ENCODE data around the gene CDH5.
"Not testable (repeated sequence)": the region's sequence is repeated elsewhere in the genome, so short reads cannot be mapped to it uniquely, and the experiment has no call there.

Gene CDH5

DNA sequence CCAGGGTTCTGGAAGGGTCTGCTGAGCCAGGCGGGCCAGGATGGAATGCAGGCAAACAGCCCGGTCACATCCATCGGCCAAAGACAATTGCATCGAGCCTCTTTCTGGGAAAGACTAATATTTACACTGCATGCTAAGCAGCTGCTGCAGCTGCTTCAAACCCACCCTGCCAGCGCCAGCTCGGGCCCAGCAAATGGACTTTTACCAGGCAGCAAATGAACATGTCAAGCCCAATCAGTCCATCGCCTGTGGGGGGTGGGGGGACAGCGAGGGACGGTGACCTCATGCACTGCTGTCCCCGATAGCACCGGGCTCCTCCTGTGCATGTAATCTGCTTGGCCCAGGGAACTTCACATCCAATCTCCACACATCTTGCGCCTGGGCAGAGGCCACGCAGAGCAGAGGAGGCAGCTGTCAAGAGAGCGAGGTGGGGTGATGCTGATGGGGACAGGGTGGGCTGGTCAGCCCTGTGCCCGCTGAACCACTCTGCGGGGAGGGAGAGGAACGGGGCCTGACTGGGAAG is 39.4 kb upstream of the CDH5 start:
- POLR2A ChIA-PET (ENCODE audit: low non-redundant PET) = no interaction called here
- no peak overlapping the region for H3K27ac ChIP-seq
- CTCF ChIA-PET = interaction anchor here (1.0 kb wide), 2 partner anchors 15 to 29 kb away, joined by 3 read pairs; no protein-coding TSS in a partner anchor
- DNase-seq (ENCODE audit: low spot score) = no peak
- TF ChIP-seq, protein P1, sequence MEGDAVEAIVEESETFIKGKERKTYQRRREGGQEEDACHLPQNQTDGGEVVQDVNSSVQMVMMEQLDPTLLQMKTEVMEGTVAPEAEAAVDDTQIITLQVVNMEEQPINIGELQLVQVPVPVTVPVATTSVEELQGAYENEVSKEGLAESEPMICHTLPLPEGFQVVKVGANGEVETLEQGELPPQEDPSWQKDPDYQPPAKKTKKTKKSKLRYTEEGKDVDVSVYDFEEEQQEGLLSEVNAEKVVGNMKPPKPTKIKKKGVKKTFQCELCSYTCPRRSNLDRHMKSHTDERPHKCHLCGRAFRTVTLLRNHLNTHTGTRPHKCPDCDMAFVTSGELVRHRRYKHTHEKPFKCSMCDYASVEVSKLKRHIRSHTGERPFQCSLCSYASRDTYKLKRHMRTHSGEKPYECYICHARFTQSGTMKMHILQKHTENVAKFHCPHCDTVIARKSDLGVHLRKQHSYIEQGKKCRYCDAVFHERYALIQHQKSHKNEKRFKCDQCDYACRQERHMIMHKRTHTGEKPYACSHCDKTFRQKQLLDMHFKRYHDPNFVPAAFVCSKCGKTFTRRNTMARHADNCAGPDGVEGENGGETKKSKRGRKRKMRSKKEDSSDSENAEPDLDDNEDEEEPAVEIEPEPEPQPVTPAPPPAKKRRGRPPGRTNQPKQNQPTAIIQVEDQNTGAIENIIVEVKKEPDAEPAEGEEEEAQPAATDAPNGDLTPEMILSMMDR (conservative IDR thresholded peaks at IDR 0.05; ENCODE audit: low read depth) = no peak

DNA sequence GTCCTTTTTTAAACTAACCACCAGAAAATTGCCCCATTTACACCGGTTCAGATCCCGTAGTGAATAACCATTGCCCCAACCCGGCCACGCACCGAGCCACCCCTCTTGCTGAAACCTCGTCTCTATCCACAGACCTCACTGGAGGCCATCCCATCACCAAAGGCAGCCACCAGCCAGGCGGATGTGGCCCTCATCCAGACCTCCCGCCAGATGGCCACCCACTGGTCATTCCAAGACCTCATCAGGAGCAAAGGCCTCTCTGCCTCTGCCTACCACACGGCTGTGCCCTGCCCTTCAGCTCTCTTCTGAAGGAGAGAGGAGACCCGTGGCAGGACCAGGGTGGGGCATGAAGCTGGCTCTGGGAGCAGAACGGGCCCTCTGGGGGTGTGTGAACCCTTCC is 38.2 kb upstream of the CDH5 start:
- TF ChIP-seq, protein P1 (conservative IDR thresholded peaks at IDR 0.05; ENCODE audit: low read depth) = no peak
- ChIA-PET POLR2A (ENCODE audit: low non-redundant PET) (no interaction called here), CTCF (interaction anchor here (1.2 kb wide), 1 partner anchor 14 kb away, joined by 3 read pairs; no protein-coding TSS in a partner anchor)
- no peak overlapping the region for H3K27ac ChIP-seq
- DNase-seq (ENCODE audit: low spot score) = no peak

DNA sequence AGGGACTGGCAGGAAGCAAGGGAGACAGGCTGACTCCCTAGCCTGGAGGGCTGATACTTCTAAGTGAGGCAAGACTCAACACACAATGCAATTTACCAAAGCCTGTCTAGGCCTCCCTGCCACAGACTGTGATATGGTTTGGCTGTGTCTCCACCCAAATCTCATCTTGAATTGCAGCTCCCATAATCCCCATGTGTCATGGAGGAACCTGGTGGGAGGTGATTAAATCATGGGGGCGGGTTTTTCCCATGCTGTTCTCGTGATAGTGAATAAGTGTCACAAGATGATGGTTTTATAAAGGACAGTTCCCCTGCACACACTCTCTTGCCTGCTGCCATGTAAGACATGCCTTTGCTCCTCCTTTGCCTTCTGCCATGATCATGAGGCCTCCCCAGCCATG is 35.0 kb upstream of the CDH5 start:
- H3K27ac ChIP-seq; DNase-seq (ENCODE audit: low spot score); CTCF ChIA-PET; POLR2A ChIA-PET (ENCODE audit: low non-redundant PET): not testable (repeated sequence)

DNA sequence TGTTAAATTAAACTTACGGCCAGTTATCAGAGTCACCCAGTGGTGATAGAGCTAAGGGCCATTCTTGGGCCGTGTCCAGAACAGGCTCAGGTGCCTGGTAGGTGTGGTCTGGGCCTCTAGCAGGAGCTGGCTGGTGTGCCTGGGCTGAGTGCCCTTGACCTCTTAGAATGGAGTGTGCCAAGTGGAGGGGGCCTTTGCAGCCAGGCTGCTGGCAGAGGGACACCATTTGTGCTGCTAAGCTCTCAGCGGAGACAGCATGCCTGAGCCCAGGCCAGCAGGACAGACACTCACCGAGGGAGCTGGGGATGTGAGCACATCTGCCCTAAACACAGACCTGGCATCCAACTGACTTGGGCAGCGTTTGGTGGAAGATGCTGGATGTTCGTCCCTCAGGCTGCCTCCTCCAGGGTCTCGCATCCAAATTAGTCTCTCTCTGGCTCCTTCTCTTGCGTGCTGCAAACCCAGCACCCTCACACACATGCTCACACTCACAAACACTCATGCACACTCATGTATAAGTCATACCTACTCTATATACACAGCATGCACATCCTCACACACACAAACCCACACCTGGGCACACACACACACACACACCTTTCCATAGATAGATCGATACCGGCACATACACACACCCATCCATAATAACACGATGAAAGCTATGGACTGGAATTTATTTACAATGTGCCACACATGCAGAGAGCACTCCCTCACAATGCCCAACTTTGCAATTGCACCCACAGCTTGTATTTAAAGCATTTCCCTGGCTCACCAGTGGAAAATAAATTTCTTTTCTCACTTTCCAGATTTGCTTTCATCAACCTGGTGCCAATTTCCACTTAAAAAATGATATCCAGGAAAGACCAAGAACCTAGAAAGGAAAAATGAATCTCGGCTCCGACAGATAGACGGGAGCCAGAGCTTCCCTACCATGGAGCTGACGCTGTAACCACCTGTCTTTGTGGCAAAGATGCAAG is 33.6 kb upstream of the CDH5 start:
- TF ChIP-seq, protein P1 (conservative IDR thresholded peaks at IDR 0.05; ENCODE audit: low read depth) = no peak
- H3K27ac ChIP-seq = no peak overlapping the region
- no peak for DNase-seq (ENCODE audit: low spot score)
- CTCF ChIA-PET = interaction anchor here (0.7 kb wide), 1 partner anchor 1236 kb away, joined by 3 read pairs; no protein-coding TSS in a partner anchor
- POLR2A ChIA-PET (ENCODE audit: low non-redundant PET) = interaction anchor here (0.5 kb wide), 1 partner anchor 115 kb away, joined by 3 read pairs; no protein-coding TSS in a partner anchor

DNA sequence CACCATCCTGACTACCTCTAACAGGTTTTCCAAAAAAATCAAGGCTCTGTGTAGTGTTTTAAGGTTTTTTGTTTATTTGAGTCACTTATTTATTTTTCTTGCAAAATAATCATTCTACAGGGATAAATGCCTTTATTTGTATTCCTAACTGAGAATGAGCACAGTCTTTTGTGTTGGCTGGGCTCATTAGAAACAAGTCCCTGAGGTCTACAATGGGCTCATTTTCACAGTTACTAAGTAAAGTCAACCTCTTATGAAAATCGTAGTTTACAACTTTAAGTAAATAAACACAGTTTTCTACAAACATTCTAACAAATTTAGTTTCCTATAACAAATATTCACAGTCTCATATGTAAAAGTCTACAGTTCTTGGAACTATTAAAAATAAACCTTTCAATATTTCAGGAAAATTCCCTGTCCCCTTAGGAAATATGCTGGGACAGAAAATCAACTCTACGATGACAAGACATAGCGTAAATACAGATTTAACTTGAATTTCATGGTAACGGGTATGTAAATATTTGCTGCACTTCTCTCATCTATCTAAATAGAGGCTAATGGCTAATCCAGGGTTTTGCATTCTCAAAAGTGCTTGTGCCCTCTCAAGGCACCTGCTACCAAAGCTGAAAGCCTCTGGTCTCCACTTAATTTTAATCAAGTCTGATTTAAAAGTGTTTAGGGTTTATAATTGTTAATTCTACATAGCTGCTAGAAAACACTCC is 31.5 kb upstream of the CDH5 start:
- no peak overlapping the region for H3K27ac ChIP-seq
- TF ChIP-seq, protein P1 (conservative IDR thresholded peaks at IDR 0.05; ENCODE audit: low read depth) = no peak
- CTCF ChIA-PET = interaction anchor here (1.8 kb wide), 1 partner anchor 10 kb away, joined by 7 read pairs; no protein-coding TSS in a partner anchor
- POLR2A ChIA-PET (ENCODE audit: low non-redundant PET) = no interaction called here
- DNase-seq (ENCODE audit: low spot score) = no peak

DNA sequence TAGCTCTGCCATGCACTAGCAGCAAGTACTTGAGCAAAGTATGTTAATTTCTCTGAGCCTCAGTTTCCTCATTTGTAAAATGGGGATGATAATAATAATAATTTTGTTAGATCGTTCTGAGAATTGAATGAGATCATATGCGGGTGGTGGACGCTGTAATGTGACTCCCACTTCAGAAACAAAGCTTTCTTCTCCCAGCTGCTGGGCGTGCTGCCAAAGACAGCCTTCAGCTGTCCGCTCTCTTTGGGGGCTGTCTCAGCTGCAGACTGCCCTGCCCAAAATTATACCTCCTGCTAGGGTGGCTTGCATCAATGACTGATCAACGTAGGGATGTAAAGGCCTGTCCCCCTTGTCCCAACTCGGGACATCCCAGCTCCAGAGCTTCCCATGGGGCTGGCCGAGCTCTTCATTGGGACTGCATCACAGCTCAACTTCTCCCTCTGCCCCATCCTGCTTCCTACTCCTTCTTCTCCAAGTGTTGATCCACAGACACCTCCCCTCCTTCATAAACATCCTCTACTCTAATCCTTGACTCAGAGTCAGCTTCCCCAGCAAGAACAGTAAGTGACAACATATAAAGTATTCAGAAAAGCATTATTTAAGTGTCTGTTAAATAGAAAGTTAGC is 30.7 kb upstream of the CDH5 start:
- TF ChIP-seq, protein P1 (conservative IDR thresholded peaks at IDR 0.05; ENCODE audit: low read depth) = no peak
- DNase-seq (ENCODE audit: low spot score) = no peak
- ChIA-PET CTCF (interaction anchor here (1.8 kb wide), 1 partner anchor 9 kb away, joined by 7 read pairs; no protein-coding TSS in a partner anchor), POLR2A (ENCODE audit: low non-redundant PET) (no interaction called here)
- no peak overlapping the region for H3K27ac ChIP-seq
